ENCODE results near the gene KIRREL3.

KIRREL3 gene

DNA sequence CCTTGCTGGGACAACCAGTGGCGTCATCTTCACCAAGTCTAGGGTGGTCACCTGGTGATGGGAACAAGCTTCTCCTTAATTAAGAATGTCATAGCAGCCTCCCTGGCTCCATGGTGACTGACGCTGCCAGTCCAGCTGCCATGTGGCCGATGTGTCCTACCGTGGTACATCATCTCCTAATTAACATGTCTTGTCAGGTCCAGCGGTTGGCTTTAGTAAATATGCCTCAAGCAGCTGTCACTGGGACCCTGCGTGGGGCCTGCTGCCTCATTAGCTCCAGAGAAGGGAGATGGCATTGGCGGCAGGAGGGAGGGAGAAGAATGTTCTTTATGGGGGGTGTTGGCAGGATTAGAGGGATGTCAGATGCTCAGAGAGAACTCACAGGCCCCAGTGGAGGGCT, 373.1 kb downstream of the KIRREL3 start:
- DNase-seq, result no peak

DNA sequence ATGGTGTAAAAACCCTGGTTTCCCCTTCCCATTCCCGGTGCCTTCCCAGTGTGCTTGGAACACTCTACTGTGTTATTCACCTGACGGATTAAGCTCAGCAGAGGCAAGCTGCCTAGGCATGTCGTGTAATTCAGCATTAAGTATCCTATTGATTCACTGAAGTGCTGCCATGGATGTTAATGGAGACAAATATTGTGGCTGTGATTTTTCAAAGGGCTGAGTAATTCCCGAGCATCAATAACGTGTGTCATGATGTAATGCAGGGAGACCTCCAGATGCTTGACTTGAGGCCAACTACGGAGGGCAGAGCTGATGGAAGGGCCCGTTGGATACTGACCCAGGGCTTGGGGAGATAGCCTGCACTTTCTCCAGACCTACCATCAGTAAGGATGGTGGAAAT, 376.1 kb downstream of the KIRREL3 start:
- no peak for DNase-seq

DNA sequence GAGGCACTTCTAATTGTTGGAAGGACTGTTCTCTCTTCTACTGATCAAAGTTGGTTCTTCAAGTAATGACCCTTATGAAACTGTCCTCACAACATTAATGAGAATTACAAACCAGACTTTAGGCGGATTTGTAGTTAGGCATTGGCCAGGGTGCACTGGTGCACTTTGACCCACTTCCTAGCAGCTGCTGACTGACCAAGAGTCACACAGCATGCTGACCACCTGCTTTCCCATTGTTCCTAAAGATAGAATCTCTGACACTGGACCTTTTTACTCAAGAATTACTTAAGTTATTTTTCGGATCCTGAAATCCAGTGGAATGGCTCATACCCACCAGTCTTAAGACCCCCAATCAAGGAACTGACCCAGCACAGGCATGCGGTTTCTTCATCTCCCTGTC, 381.1 kb downstream of the KIRREL3 start:
- no peak for DNase-seq

DNA sequence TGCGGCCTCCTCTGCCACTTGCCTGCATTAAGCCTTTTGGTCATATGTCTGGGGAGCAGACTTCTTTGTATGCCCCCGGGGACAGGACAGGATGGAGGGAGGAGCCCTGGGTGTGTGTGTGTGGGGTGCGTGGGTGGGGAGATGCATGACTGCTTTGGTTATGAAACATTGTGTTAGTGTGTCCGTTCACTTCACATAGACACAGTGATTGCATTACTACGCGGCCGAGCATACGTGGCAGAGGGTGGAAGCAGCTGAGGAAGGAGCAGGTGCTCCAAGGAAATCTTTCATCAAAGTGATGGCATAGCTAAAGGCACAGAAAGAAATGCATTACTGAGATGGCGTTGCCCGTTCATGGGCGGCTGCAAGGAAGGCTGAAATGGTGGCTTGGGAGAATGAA, 384.7 kb downstream of the KIRREL3 start:
- DNase-seq, result no peak

DNA sequence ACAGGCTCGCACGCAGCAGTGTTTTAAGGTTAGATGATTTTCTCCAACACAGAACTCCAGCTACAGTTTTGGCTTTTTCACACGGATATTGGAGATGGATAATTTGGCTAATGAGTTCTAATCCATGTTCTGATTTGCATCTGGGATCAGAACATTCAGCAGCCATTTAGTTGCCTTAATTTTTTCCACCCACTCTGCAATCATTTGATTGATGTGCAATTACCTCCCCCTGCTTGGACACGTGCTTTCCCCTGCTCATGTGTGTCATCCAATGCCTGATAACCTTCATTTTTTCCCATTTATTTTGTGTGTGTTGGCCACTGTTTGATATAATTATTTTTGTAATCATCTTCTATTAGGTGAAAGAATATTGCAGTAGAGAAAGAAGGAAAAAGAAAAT, 387.3 kb downstream of the KIRREL3 start:
- DNase-seq, result no peak

DNA sequence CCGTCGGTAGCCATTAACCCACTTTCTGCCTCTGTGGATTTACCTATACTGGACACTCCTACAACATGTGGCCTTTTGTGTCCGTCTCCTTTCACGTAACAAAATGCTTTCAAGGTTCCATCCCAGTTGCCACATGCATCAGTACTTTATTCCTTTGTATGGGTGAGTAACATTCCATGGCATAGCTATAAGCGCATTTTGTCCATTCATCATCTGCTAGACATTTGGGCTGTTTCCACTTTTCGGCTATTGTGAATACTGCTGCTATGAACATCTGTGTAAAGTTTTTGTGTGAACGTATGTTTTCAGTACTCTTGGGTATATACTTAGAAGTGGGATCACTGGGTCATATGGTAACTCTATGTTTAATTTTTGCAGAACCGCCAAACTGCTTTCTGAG, 387.9 kb downstream of the KIRREL3 start:
- no peak for DNase-seq

DNA sequence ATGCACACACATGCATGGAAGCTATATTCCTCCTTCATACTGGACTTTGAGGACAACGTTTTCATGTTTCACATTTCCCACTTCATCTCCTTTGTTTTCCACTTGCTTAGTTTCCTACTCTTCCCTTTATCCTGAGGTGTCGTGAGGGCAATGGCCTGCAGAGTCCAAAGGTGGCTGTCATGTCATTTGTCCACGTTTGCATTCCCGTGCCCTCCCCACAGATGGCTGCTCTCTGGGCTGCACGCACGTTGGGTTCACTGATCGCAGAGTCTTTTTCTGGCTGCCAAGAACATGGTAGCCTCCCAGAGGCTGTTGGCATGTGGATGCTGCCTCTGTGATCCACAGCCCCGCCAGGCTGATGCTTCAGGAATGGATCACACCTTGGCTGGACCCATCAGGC, 389.1 kb downstream of the KIRREL3 start:
- DNase-seq, result no peak

DNA sequence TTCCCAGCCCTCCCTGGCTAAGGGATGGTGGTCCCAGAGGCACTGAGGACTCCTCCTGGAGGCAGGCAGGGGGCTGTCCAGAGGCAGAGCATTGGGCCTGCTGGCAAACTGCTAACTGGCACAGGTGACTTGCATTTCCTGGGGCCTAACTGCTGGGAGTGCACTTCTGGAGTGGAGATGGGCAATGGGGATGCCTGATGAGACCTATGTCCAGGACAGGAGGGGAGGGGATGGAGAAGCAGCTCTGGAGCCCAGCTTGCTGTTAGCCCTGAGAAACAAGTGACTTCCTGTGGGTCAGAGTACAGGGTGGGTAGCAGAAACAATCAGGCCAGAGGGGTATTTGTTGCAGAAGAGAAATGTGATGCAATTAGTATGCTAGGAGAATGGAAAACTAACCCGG, 391.9 kb downstream of the KIRREL3 start:
- DNase-seq, result no peak

DNA sequence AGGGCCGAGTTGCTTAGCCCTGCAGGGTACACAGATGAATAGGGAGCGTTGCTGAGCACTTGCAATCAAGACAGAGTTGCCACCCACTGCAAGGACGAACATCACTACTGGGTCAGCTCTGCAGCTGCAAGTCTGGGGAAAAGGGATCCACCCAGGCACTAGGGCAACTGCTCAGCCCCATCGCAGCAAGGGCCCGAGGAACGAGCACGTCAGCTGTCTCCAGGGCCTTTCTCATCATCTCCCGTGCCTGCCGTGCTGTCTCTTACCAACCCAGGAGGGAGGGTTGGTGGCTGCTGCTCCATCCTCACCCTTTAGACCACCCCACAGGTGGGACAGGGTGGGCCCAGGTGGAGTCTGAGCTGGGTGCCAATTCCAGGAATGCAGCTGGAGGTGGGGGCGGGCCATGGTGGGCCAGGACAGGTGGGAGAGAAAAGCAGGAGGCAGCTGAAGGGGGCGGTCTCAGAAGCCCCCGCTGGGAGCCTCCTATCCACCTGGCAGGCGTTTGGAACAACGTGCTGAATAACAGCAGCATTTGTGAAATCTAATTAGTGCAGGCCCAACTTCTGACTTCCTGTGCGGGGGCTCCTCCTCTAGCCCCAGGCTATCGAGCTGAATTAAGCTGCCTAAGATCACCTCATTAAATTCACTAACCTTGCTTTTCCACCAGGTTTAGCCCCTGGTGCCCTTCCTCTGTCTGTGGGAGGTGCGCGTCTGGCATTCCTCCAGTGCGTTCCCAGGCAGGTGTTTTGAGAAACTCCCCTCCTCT, 392.6 kb downstream of the KIRREL3 start:
- DNase-seq, result no peak

DNA sequence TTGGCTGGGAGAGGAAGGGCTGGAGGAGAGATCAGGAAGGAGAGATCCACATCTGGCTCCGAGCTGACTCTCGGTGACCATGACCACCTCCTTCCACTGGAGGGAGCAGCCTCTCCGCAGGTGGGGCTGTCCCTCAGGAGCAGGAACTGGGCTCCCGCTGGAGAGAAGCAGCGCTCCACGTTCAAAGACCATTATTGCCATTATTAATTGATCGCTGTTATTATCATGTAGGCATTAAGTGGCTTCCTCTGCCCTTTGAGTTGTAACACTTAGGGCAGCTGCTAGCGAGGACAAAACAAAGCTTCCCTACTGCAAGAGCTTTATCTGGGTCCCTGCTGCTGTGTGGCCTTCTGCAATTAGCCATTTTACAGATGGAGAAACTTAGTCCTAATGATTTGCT, 393.2 kb downstream of the KIRREL3 start:
- DNase-seq, result peak in 1 of 2 donors; percentile 26

DNA sequence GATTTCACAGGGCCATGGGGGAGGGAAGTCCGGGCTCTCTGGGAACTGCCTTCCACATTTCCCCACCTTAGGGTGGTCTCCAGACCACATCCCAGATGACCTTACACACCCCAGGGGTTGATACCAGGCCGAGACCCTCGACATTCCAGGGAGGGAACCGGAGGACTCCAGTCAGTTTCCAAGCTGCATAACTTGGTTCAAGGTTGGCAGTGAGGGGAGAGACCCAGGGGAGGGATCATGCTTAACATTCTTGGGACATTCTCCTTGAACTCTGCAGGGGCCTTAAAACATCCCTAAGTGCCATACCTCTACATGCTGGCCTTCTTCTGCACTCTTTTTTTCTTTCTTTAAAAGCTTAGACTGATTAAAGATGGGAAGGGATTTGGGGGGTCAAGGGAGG, 394.1 kb downstream of the KIRREL3 start:
- DNase-seq, result no peak

DNA sequence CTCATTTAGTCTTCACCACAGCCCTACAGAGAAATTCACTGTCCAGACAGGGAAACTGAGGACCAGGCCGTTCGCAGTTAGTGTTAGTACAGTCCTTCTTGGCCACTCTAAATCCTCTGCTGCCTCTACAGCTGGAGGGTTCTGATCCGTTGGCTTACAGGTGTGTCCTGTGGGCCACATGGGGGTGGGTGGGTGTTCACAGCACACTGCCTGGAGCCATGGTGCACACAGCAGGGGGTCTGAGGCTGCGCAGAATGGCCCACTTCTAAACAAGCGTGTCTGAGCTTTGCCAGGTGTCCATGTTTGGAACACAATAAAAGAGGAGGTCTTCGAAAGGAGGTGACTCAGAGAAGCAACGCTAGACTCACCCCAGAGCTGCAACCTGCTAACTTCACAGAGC, 396.1 kb downstream of the KIRREL3 start:
- DNase-seq, result no peak

DNA sequence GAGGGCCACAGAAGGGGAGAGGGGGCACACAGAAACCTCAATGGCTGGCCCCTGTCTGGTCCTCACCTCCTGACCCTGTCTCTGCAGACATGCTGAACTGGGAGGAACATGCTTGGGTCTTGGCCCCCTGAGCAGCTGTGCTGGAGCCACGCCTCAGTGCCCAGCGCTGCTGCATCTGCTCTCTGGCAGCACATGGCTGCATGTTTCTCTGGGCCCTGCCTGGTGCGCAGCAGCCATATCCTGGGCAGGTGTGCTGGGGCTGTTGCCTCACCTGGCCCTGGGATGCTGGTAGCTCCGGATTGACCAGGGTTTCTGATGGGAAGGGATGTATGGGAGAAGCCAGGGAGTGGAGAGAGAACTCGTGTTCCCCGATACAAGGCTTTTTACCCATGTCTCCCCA, 397.1 kb downstream of the KIRREL3 start:
- DNase-seq, result no peak

DNA sequence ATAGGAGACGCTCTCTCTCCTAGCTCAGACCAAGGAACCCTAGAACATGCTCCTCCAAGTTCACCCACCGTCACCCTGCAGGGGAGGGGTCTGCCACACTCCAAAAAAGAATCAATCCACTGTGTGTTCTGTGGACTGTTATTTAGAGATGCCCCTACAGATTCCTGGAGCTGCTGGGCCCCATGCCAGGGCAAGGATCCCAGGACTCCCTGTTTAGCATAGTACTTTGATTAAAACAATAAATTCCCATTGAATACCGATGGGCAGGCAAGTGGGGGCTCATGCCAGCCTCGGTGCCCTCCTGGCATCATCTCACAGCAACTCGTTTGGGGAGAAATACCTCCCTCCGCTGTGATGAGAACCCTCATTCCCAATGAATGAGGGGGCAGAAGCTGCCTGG, 397.6 kb downstream of the KIRREL3 start:
- no peak for DNase-seq

DNA sequence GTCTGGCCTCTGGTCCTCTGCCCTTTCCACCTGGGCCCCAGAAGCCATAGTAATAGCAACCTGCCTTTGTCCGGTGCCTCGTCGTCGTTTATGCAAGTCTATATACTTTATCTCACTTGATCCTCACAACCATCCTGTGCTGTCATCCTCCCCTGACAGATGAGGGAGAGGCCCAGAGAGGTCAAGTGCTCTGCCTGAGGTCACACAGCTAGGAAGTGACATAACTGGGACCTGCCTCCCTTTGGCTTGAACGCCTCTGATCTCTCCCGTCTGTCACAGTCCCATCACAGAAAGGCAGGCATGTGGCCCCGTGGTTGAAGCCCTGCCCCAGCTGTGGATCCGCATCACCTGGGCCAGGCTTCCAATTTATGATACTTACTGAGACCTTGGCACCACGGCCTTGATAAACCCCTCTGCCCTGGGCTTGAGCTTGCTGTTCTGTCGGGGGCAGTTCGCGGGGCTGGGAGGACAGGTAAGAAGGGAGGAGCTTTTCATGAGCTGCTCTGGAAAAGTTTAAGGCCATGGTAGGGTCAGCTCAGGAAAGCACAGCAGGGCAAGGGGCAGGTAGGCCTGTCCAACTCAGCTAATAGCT, 398.1 kb downstream of the KIRREL3 start:
- no peak for DNase-seq

DNA sequence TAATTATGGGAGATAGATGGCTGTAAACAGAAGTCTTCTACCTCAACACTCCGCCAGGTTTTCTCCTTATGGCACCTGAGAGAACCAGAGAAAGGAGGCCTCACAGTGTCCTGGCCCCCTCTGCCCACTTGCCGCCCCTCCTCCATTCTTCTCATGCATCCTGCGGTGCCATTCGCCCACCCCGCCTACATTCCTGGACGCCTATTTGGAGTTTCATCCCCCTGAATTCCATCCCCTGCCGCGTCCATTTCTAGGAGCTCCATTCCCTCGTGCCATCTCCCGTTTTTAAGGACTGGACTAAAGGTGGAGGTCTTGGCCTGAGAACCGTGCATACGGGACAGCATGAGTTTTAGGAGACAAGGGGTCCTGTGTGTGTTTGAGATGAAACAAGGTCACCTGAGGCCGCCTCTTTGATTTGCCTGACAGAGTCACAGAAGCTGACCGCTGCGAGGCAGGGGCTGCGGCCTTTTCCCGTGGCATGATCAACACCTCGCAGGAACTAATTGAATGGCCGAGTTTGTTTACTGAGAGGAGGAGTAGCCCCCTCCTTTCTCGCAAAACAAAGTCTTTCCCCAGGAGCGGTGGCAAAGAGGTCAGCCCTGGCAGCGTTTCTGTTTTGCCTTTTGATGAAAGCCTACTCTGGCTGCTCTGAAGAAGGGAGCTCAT, 398.9 kb downstream of the KIRREL3 start:
- DNase-seq, result no peak

DNA sequence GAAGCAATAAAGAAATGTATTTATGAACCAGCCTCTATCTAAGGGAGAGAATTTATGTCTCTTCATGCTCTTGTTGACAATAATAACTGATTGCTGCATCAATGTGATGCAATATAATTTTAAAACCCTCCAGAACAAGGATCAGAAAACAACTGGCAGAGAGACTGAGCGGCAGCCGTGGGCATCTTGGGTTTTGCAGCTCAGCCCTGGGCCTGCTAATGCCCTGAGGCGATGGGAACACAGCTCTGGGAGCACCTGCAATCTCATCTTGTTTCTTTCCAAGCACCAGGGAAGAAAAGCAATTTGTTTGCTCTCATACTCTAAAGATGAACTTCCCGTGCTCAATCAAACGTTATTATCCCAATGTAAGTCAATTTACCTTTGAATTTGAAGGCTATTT, 399.4 kb downstream of the KIRREL3 start:
- DNase-seq, result no peak

DNA sequence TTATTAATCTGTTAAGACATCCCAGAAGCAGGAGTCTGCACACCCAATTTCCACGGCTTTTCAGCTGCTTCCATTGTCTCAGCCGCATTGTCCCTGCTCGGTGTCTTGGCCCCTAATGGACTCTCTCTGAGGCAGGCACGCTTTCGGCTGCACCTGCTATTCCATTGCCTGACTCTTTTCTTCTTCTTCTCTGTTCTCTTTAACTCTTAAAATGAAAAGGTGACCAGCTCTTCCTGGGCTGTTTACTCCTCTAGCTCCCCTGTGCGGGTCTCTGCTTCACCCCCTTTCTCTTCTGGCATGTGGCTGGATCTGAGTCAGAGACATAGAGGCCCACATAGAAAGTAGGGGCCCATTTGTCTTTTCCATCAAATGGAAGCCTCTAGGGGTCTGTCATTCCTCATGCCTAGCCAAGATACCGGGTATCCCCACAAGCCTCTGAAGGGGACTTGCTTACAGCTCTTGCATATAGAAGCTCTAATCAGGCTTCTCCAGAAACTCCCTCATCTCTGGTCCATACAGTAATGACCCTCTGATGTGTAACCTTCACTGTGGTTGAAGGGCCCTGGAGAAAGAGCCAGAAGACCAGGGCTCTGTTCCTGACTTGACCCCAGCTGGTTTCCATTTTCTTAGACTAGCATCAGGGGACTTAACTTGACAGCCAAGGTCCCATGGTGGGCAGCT, 401.2 kb downstream of the KIRREL3 start:
- no peak for DNase-seq

DNA sequence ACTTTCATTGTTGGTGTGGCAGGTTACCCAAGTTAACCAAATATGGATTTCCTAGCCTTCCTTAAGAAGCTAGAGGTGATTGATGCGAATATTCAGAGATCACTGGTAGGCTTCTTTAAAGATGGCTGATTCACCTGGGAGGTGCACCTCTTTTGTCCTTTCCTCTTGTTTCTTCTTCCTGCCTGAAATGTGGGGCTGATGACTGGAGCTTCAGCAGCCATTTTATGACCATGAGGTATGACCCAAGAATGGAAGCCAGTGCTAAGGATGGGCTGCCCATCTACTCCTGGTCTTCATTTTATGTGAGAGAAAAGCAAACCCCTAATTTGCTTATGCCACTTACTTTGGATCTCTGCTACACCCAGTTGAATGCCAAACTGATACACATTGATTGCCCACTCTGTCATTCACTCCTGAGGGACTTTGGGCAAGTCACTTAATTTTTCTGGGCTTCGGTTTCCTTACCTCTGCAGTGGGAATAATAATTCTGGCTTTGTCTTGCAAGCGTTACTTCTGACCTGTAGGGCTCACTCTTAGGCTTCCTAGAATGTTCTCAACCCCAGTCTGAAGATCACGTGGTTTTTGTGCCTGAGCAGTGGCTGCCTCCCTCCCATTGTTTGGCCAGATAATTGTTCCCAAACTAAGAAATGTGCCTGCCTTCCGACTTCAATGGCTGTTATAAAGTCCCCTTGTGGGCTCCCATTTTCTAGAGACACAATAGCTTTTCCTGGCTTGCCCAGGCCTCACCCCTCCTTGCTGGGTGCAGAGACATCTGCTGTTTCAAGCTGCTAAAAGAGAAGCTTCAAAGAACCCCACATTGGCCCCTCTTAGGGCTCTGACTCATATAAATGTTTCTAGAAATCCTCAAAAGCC, 402.0 kb downstream of the KIRREL3 start:
- no peak for DNase-seq

DNA sequence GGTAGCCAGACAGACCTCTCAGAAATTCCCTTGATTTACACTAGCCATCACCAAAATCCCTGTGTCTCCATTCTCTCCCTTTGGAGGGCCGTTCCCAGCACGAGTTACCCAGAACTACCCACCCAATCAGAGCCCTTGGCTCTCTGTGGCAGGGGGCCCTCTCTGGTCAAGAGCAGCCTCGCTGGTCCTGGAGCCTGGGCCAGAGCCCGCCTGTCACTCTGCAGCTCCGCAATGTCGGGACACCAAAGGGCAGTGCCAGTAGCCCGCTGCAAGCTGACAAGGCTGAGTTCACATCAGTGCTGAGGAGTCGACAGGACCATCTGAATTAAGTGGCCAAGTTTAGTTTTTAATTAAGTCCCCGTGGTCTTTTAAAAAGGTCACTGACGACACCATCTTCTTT, 403.5 kb downstream of the KIRREL3 start:
- no peak for DNase-seq

DNA sequence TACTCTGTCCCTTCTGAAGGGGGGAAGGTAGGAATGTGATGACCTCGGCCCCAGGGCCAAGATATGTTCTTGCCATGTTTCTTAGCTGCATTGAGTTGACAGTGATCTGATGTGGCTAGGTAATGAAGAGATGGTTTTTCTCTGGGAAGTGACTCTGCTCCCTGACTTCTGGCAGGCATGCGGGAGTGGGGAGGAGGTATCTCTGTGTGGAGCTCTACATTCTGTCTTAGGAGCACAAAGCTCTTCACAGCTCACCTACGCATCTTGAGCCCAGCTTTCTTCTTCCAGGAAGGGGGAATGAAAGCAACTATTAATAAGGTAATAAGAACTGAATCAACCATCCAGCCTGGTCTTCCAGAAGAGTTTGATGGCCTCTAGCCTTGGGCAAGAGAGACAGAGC, 404.1 kb downstream of the KIRREL3 start:
- DNase-seq, result no peak

DNA sequence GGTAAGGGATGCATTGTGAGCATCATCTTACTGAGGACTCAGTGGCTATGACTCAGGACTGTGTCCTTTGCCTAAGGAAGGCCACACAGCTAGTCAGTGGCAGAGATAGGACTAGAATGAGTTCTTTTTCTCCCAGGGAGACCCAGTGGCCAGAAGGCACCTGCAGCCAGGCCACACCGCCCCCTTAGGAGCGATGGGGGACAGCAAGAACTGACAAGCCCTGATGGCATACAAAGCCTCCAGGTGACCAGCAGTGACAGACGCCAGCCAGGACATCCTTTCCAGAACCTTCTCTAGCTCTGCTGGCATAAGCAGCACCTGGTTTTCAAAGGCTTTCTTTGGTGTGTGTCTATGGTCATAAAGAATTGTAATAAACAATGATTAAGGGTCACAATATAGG, 405.0 kb downstream of the KIRREL3 start:
- no peak for DNase-seq

DNA sequence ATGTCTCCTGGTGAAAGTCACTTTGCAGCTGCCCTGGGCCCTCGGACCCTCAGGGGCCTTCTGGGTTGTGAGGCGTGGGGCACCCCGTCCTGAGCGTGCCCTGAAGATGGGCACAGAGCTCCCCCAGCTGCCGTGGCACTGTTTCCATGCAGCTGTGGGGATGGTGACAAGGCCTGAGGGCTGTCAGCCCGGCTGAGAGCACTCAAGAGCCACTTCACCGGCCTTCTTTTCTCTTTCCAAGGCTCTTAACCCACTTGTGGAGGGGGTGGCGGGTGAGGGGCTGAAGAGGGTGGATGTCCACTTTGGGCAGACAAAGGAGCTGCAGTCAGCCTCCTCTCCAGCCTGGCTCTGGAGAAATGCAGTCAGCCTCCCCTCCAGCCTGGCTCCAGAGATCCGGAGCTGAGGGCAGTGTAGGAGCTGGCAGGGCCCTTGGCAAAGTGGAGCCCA, 405.6 kb downstream of the KIRREL3 start:
- DNase-seq, result no peak
